Body of pancreas (tissue), 4 donors: ENCODE measurements around the gene BBLN.

Experiments
- POLR2A ChIP-seq, 3 donors: fragments of 450-650 bp; IDR thresholded peaks; one replicate each; pipeline ENCODE4 v1.6.1; 2016; ENCODE audit warnings: antibody characterized with exemption in 3 of 3, mild to moderate bottlenecking in 2 of 3
- TF ChIP-seq, protein P1 (sequence below), 7 experiments: fragments of 450-650 bp in 4 of 7; fragments of 200-600 bp in 3 of 7; sonication (generic) in 3 of 7; IDR thresholded peaks; one replicate each; pipeline ENCODE4 v1.5.1; 2016 to 2019; ENCODE audit warnings: antibody characterized with exemption in 7 of 7

DNA sequence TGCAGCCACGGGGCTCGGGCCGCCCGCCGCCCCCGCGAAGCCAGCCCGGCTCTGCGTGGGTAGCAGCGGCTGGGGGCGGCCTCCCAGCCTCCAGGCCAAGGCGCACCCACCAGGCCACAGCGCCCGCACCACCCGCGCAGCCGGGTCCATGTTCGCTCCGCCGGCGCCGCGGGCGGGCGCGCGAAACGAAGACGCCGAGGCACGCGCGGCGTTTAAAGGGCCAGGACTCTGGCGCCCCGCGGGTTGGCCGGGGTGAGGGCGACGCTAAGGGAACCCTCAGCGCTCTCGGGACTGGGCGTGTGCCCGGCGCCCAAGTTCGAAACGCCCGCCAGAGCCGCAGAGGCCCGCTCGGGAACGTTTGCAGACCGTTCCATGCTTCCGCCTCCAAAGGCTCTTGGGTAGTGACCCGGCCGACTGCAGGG is 32.5 kb upstream of the BBLN start, which contains the start of gene PTGES2:
- TF ChIP-seq, protein P1, sequence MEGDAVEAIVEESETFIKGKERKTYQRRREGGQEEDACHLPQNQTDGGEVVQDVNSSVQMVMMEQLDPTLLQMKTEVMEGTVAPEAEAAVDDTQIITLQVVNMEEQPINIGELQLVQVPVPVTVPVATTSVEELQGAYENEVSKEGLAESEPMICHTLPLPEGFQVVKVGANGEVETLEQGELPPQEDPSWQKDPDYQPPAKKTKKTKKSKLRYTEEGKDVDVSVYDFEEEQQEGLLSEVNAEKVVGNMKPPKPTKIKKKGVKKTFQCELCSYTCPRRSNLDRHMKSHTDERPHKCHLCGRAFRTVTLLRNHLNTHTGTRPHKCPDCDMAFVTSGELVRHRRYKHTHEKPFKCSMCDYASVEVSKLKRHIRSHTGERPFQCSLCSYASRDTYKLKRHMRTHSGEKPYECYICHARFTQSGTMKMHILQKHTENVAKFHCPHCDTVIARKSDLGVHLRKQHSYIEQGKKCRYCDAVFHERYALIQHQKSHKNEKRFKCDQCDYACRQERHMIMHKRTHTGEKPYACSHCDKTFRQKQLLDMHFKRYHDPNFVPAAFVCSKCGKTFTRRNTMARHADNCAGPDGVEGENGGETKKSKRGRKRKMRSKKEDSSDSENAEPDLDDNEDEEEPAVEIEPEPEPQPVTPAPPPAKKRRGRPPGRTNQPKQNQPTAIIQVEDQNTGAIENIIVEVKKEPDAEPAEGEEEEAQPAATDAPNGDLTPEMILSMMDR (IDR thresholded peaks at IDR 0.05), result peak in 2 of 7 experiments; percentile 3 to 13
- TF ChIP-seq POLR2A (IDR thresholded peaks at IDR 0.05), result peak in 2 of 3 donors; percentile 30 to 51
